Activated CD4-positive, alpha-beta T cell treated with anti-CD3 and anti-CD28 coated beads, Interleukin-2, amount 10 ng/mL, durations not matched to agents 7 days and 5 days (primary cell): Measurements from ENCODE around the gene PFKP. TPM values are rescaled to one million over a fixed set of nuclear protein-coding genes. Genes with fewer than 3 reads are reported as not detected.

Experiments
- CTCF ChIA-PET: fragments of 350-600 bp; sonication (Branson Sonifier 250); formaldehyde crosslinking; loops from one replicate; lab custom pipeline; 2021; ENCODE audit warnings: antibody characterized with exemption; lab: Charles Lee
- POLR2A ChIA-PET: fragments of 350-600 bp; sonication (Branson Sonifier 250); formaldehyde crosslinking; loops from one replicate; lab custom pipeline; 2021; ENCODE audit warnings: antibody characterized with exemption; lab: Charles Lee
- DNase-seq: peaks from one replicate; pipeline ENCODE4 v3.0.0-alpha.2; 2020
- H3K27ac Mint-ChIP-seq: one replicate; pipeline ENCODE4 v1.8.0; 2021; ENCODE audit warnings: mild to moderate bottlenecking, moderate library complexity, mixed read lengths
- H3K27me3 Mint-ChIP-seq: one replicate; pipeline ENCODE4 v1.8.0; 2021; ENCODE audit warnings: mixed read lengths
- H3K36me3 Mint-ChIP-seq: one replicate; pipeline ENCODE4 v1.8.0; 2021; ENCODE audit warnings: low read depth, mixed read lengths
- H3K4me1 Mint-ChIP-seq: one replicate; pipeline ENCODE4 v1.8.0; 2021; ENCODE audit warnings: mixed read lengths
- H3K4me3 Mint-ChIP-seq: one replicate; pipeline ENCODE4 v1.8.0; 2021; ENCODE audit warnings: mild to moderate bottlenecking, moderate library complexity, mixed read lengths
- H3K9me3 Mint-ChIP-seq: one replicate; pipeline ENCODE4 v1.8.0; 2021; ENCODE audit warnings: mixed read lengths
- total RNA-seq, 2 experiments: library from RNA; stranded (reverse); gene quantifications; one replicate each; pipeline ENCODE4 v1.2.3, GENCODE V29; 2021

Gene PFKP
- total RNA-seq, 2 experiments from 2014 or later = 173 to 178 TPM

- Mint-ChIP-seq H3K4me1 (peaks cover 34% of the 10 kb centered on the region), H3K4me3 (peak overlapping the region; percentile 91), H3K9me3 (no peaks in the 10 kb centered on the region), H3K36me3 (peaks cover 27% of the 10 kb centered on the region), H3K27me3 (peaks cover 12% of the 10 kb centered on the region), H3K27ac (peak overlapping the region; percentile 91)
- CTCF ChIA-PET = no interaction called here
- POLR2A ChIA-PET = interaction anchor here (0.7 kb wide), 1 partner anchor 10 kb away, joined by 3 read pairs; no protein-coding TSS in a partner anchor
- DNase-seq = peak; percentile 38
These were observed 471 bp downstream of the PFKP start for GRCh38 chr10:3067859-3068179.

GRCh38 chr10:3068201-3068967 lies 1.0 kb downstream of the PFKP start:
- ChIA-PET CTCF (no interaction called here), POLR2A (interaction anchor here (0.6 kb wide), 1 partner anchor 86 kb away, joined by 5 read pairs; no protein-coding TSS in a partner anchor)
- Mint-ChIP-seq H3K4me1 (peaks cover 38% of the 10 kb centered on the region), H3K4me3 (peak overlapping the region; percentile 91), H3K36me3 (peaks cover 27% of the 10 kb centered on the region), H3K27me3 (peaks cover 12% of the 10 kb centered on the region), H3K9me3 (no peaks in the 10 kb centered on the region), H3K27ac (peak overlapping the region; percentile 91)
- DNase-seq = peak; percentile 70

GRCh38 chr10:3068968-3069737 lies 1.8 kb downstream of the PFKP start:
- H3K4me3 Mint-ChIP-seq = peak overlapping the region; percentile 91
- H3K4me1 Mint-ChIP-seq = peaks cover 46% of the 10 kb centered on the region
- ChIA-PET POLR2A (no interaction called here), CTCF (interaction anchor here (0.6 to 2.3 kb wide), 3 partner anchors 23 to 169 kb away, joined by 3 to 8 read pairs (median 7); no protein-coding TSS in a partner anchor)
- peak; percentile 28 for DNase-seq
- H3K9me3 Mint-ChIP-seq = no peaks in the 10 kb centered on the region
- peak overlapping the region; percentile 91 for H3K27ac Mint-ChIP-seq
- peaks cover 12% of the 10 kb centered on the region for H3K27me3 Mint-ChIP-seq
- peaks cover 28% of the 10 kb centered on the region for H3K36me3 Mint-ChIP-seq

- no peak for DNase-seq
- Mint-ChIP-seq H3K27me3 (peaks cover 12% of the 10 kb centered on the region), H3K4me3 (peak overlapping the region; percentile 83), H3K36me3 (peaks cover 29% of the 10 kb centered on the region), H3K9me3 (no peaks in the 10 kb centered on the region), H3K4me1 (peaks cover 50% of the 10 kb centered on the region), H3K27ac (peak overlapping the region; percentile 85)
- ChIA-PET POLR2A (no interaction called here), CTCF (interaction anchor here (0.6 to 2.3 kb wide), 5 partner anchors 22 to 168 kb away, joined by 3 to 8 read pairs (median 5); no protein-coding TSS in a partner anchor)
These were observed 2.5 kb downstream of the PFKP start for GRCh38 chr10:3069876-3070275.

- H3K9me3 Mint-ChIP-seq = no peaks in the 10 kb centered on the region
- H3K4me3 Mint-ChIP-seq = no peak overlapping the region
- peak; percentile 21 for DNase-seq
- H3K27ac Mint-ChIP-seq = no peak overlapping the region
- ChIA-PET POLR2A (no interaction called here), CTCF (interaction anchor here (0.6 to 2.3 kb wide), 3 partner anchors 12 to 143 kb away, joined by 3 to 7 read pairs (median 7); no protein-coding TSS in a partner anchor)
- H3K36me3 Mint-ChIP-seq = peaks cover 36% of the 10 kb centered on the region
- peaks cover 56% of the 10 kb centered on the region for H3K4me1 Mint-ChIP-seq
- peaks cover 2% of the 10 kb centered on the region for H3K27me3 Mint-ChIP-seq
These were observed 4.3 kb downstream of the PFKP start for GRCh38 chr10:3071405-3072198.

GRCh38 chr10:3072641-3073360 lies 5.5 kb downstream of the PFKP start:
- peak overlapping the region; percentile 25 for H3K27ac Mint-ChIP-seq
- no peak overlapping the region for H3K4me3 Mint-ChIP-seq
- H3K36me3 Mint-ChIP-seq = peaks cover 40% of the 10 kb centered on the region
- no peak for DNase-seq
- POLR2A ChIA-PET = no interaction called here
- no peaks in the 10 kb centered on the region for H3K27me3 Mint-ChIP-seq
- H3K4me1 Mint-ChIP-seq = peaks cover 60% of the 10 kb centered on the region
- CTCF ChIA-PET = interaction anchor here (1.0 to 2.3 kb wide), 2 partner anchors 19 to 20 kb away, joined by 3 to 5 read pairs; no protein-coding TSS in a partner anchor
- H3K9me3 Mint-ChIP-seq = no peaks in the 10 kb centered on the region

- CTCF ChIA-PET = interaction anchor here (2.3 kb wide), 1 partner anchor 17 kb away, joined by 5 read pairs; no protein-coding TSS in a partner anchor
- DNase-seq = no peak
- peaks cover 41% of the 10 kb centered on the region for H3K36me3 Mint-ChIP-seq
- H3K9me3 Mint-ChIP-seq = no peaks in the 10 kb centered on the region
- H3K27ac Mint-ChIP-seq = peak overlapping the region; percentile 39
- H3K4me3 Mint-ChIP-seq = no peak overlapping the region
- H3K27me3 Mint-ChIP-seq = no peaks in the 10 kb centered on the region
- H3K4me1 Mint-ChIP-seq = peaks cover 61% of the 10 kb centered on the region
- POLR2A ChIA-PET = no interaction called here
These were observed 6.9 kb downstream of the PFKP start for GRCh38 chr10:3074145-3074665.

- no peak overlapping the region for H3K27ac Mint-ChIP-seq
- no peaks in the 10 kb centered on the region for H3K9me3 Mint-ChIP-seq
- no peaks in the 10 kb centered on the region for H3K27me3 Mint-ChIP-seq
- CTCF ChIA-PET = no interaction called here
- POLR2A ChIA-PET = no interaction called here
- H3K36me3 Mint-ChIP-seq = peaks cover 35% of the 10 kb centered on the region
- H3K4me3 Mint-ChIP-seq = no peak overlapping the region
- DNase-seq = no peak
- peaks cover 56% of the 10 kb centered on the region for H3K4me1 Mint-ChIP-seq
These were observed 7.7 kb downstream of the PFKP start for GRCh38 chr10:3074985-3075600.

- no peak overlapping the region for H3K27ac Mint-ChIP-seq
- H3K4me3 Mint-ChIP-seq = no peak overlapping the region
- no peak for DNase-seq
- peaks cover 52% of the 10 kb centered on the region for H3K4me1 Mint-ChIP-seq
- H3K27me3 Mint-ChIP-seq = no peaks in the 10 kb centered on the region
- H3K36me3 Mint-ChIP-seq = peaks cover 29% of the 10 kb centered on the region
- ChIA-PET CTCF (interaction anchor here (1.3 to 1.8 kb wide), 2 partner anchors 15 to 19 kb away, joined by 4 to 5 read pairs; no protein-coding TSS in a partner anchor), POLR2A (no interaction called here)
- H3K9me3 Mint-ChIP-seq = no peaks in the 10 kb centered on the region
These were observed 8.8 kb downstream of the PFKP start for GRCh38 chr10:3076138-3076537.

- Mint-ChIP-seq H3K27me3 (no peaks in the 10 kb centered on the region), H3K4me1 (peaks cover 38% of the 10 kb centered on the region), H3K9me3 (no peaks in the 10 kb centered on the region), H3K36me3 (peaks cover 21% of the 10 kb centered on the region), H3K27ac (no peak overlapping the region), H3K4me3 (no peak overlapping the region)
- CTCF ChIA-PET = interaction anchor here (1.5 to 1.8 kb wide), 2 partner anchors 11 to 14 kb away, joined by 3 to 5 read pairs; no protein-coding TSS in a partner anchor
- POLR2A ChIA-PET = no interaction called here
- DNase-seq = no peak
These were observed 10.2 kb downstream of the PFKP start for GRCh38 chr10:3077509-3077908.

- H3K9me3 Mint-ChIP-seq = no peaks in the 10 kb centered on the region
- peaks cover 33% of the 10 kb centered on the region for H3K4me1 Mint-ChIP-seq
- no peaks in the 10 kb centered on the region for H3K27me3 Mint-ChIP-seq
- peak overlapping the region; percentile 31 for H3K27ac Mint-ChIP-seq
- DNase-seq = no peak
- POLR2A ChIA-PET = no interaction called here
- H3K36me3 Mint-ChIP-seq = peaks cover 22% of the 10 kb centered on the region
- CTCF ChIA-PET = interaction anchor here (1.5 to 2.4 kb wide), 2 partner anchors 10 to 17 kb away, joined by 3 to 8 read pairs; no protein-coding TSS in a partner anchor
- no peak overlapping the region for H3K4me3 Mint-ChIP-seq
These were observed 10.7 kb downstream of the PFKP start for GRCh38 chr10:3077940-3078630.
